DMS 273 (cell line): ENCODE results near the gene GAL.

Experiments used
- DNase-seq: peaks from one replicate; lab custom pipeline; 2025; ENCODE audit not compliant: unreplicated experiment; lab: John Stamatoyannopoulos, UW

Gene GAL

DNA sequence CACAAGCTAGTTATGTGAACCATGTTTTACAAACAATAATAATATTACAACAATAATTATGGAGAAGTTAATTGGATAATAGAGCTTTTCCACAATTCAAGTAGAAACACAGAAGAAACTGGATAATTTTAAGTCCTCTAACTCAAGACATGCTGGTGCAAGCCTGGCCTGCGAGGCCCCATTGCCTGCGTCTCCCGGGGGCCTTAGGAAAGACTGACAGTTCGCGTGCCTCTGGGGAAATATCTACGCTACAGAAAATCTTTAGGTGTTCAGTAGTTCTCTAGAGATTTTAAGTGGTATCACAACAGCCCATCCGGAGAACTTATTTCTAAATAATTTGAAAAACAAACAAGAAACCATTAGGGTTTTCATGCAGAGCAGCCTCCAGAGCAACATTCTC, 23.2 kb downstream of the GAL start:
- no peak for DNase-seq

DNA sequence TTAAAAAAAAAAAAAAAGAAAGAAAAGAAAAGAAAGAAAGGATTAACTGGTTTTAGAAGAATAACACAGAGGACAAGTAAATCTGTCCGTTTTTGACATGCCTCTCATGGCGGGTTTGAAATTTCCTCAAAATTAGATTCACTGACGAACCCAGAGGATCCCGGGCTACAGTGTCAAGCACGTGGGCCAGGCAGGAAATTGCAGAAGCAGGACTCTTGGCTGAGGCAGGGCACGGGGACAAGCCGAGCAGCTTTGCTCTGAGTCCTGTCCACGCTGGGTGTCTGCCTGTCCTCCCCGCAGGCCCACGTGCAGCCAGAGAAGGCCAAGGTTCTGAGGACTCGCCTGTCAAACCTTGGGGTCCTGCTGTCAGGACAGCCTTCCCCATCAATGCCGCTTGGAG, 24.7 kb downstream of the GAL start:
- DNase-seq, result no peak

DNA sequence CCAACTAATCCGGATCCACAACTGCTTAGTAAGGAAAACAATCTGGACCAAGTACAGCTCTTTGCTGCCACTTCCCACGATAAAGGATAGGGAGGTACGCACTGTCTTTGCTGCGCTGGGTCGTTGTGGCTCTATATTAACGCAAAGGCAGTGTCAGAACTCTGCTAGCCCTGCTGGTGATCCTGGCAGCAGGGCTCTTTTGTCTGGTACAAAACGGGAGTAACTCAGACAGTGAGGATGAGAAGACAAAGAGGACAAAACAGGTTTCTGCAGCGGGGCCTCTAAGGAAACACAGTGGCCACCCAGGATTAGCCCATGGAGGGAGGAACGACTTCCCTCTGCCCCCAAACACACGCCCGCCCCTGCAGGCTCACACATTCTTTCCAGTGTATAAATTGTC, 26.1 kb downstream of the GAL start:
- no peak for DNase-seq

DNA sequence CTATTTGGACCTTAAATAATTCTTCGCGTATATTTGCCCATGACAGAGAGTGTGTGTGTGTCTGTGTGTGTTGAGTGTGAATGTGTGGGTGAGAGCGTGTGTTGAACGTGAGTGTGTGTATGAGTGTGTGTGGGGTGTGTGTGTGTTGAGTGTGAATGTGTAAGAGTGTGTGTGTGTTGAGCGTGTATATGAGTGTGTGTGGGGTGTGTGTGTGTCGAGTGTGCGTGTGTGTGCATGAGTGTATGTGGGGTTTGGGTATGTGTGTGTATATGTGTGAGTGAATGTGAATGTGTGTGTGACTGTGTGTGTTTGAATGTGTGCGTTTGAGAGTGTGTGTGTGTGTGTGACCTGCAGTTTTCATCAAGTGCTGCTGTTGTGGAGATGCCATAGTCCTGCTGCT, 26.8 kb downstream of the GAL start:
- DNase-seq, result no peak

DNA sequence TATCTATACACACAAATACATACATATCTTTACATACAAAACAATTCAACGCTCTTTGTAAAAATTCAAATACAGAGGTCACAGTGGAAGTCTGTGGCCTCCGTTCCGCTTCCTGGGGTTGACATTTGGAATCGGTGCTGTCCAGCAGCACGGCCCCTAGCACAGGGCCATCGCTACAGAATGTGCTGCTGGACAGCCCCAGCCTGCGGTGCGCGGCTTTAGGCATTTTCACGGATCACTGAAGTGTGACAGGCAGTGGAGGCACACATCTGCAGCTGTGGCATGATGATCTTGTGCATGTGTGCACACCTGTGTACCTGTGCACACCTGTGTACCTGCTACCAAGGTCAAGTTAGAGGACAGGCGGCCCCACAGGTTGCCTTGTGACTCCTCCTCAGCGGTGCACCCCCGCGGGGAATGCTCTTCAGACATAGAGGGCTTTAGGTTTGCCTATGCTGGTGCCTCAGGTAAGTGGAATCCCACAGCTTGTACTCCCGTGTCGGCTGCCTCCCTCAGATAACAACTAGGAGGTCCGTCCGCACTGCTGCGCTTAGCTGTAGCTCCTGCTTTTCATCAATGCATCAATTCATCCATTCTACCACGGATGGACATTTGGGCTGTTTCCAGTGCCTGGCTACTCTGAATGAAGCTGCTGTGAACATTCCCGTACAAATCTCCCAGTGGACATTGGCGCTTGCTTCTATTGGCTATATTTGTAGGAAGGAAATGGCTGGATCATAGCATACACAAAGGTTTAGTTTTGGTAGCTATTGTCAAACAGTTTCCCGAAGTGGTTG, 29.9 kb downstream of the GAL start:
- no peak for DNase-seq

DNA sequence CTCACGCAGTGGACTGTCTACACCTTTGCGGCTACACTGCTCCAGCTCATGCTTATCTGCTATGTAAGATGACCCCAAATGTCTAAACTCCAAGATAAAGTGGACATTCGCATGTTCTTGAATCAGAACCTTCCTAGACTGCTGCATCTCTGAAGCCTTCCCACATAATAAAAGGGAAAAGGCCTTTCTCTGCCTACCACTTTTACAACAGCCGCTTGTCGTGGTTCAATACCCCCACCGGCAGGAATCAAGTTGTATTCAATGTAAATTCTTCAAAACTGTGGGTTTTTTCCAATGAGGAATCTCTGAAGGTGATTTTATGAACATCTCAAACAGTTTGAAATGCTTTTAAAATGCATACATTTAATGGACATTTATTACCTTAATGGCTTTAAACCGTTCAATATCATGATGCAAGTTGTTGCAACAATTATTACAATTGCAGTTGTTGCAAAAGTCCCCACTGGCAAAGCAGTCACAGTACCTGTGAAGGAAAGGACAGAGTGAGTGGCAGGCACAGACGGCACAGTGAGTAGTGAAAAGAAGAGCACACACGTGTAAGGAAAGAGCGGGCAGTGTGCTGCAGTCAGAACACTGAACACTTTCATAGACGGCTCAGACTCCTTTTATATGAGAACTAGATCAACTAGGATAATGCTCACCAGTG, 31.2 kb downstream of the GAL start:
- no peak for DNase-seq

DNA sequence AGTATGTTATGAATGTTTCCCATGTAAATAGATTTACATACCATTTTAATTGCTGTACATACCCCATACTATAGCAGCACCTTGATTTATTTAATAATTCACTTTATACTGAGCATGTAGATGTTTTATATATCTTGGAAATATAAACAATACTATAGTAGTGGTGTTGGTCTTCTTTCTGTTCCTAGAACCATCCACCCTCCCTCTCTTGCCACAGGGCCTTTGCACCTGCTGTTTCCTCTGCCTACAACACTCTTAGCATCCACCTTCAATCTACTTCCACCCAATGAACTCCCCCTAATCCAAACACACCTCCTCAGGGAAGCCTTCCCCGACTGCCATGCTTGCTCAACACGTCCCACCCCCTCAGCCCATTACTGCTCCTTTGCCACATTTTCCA, 36.7 kb downstream of the GAL start:
- no peak for DNase-seq

DNA sequence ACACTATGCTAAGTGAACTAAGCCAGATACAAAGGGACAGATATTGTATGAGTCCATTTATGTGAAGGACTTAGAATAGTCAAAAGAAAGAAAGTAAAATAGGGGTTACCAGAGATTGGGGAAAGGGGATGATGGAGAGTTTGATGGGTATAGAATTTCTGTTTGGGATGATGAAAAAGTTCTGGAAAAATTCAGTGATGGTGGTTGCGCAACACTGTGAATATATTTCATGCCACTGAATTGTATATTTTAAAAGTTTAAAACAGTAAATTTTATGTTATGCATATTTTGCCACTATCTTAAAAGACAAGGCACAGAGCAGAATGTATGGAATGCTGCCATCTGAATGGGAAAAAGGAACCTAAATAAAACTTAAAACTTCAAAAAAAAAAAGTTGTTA, 37.8 kb downstream of the GAL start:
- no peak for DNase-seq

DNA sequence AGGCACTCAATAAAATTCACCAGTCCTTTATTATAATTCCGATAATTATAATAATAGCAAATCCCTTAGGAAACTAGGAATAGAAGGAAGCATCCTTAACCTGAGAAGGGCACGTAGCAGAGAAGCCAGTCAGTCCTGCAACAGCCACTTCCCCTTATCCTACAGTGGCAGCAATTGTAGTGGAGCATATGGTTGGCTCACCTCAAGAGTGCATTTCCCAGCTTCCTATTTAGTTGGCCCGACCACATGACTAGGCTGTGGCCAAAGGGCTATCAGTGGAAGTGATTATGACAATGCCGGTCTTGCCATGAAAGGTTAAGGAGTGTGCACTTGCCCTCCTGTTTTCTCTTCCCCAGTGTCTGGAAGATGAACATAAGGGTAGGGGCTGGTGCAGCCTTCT, 39.9 kb downstream of the GAL start:
- no peak for DNase-seq

DNA sequence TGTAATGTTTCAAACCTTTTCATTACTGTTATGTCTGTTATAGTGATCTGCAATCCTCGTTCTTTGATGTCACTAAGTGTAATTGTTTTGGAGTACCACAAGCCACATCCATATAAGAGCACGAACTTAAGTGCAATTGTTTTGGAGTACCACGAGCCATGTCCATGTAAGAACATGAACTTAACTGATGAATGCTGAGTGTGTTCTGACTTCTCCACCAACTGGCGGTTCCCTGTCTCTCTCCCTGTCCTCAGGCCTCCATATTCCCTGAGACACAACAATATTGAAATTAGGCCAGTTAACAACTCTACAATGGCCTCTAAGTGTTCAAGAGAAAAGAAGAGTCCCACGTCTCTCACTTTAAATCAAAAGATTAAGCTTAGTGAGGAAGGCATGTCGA, 43.4 kb downstream of the GAL start:
- DNase-seq, result no peak

DNA sequence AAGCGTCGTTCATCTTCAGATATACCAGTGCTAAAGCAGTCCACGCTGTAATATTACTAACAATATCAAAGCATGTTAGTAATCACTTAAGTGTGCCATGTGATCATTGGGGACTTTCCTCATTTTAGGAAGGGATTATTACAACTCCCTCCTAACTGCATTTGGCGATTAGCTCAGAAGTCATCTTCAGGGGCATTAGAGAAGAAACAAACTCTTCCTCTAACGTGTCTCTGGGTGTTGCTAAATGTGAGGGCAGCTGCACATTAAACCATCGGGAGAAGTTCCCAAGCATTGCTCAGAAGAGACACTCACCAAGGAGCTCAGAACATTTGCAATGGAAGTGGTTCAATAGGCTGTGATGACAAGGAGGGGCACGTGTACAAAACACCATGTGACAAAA, 49.8 kb downstream of the GAL start:
- no peak for DNase-seq

DNA sequence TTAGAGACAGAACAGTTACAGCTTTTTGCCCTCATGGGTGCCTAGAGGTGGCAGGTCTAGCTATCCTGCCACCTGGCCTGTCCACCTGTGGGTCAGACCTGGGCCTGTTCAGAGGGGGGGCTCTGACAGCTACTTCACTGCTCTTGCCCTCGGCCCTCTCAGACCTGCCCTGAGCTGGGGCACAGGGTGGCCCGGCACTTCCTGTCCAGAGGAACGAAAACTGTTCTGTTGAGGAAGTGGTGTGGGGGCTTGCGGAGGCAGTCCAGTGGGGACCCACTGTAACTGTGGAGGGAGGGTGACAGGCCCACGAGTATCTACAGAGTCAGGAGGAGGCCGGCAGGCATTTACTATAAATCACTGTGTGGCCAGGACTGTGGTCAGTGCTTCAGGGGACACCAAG, 50.8 kb downstream of the GAL start:
- no peak for DNase-seq

DNA sequence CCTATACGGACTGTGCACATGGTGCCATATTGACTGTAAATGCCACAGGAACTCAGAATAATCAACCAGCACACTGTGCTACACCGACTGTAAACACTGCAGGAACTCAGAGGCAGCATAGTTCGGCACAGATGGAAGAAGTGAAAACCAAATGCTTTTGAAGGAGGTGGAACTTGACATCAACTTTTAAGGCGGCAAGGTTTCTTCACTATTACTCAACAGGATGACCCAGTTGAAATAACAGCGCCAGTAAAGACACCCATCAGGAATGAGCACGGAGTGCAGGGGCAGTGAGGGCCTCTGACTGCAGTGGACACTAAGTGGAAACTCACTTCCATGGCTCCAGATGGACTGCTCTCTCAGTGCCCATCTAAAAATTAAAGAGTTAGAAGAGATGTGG, 51.3 kb downstream of the GAL start:
- no peak for DNase-seq
